HepG2 (cell line): ENCODE data around the gene SPTBN4.
"Not testable (repeated sequence)": the region's sequence is repeated elsewhere in the genome, so short reads cannot be mapped to it uniquely, and the experiment has no call there.

ENCODE experiments used
- HMGXB3 ChIP-seq: sonication (generic); formaldehyde crosslinking; IDR thresholded peaks from 2 replicates; pipeline ENCODE4 v1.4.0; 2020; ENCODE audit warnings: missing genetic modification reagents, borderline replicate concordance
- HOXA9 ChIP-seq: sonication (generic); formaldehyde crosslinking; IDR thresholded peaks from 2 replicates; pipeline ENCODE4 v1.8.1; 2022; ENCODE audit warnings: missing genetic modification reagents, mild to moderate bottlenecking, moderate library complexity, borderline replicate concordance
- TEAD3 ChIP-seq: optimal IDR thresholded peaks from 2 replicates; pipeline ENCODE3; 2016; ENCODE audit warnings: borderline replicate concordance
- ZNF138 ChIP-seq: sonication (generic); formaldehyde crosslinking; IDR thresholded peaks from 2 replicates; pipeline ENCODE4 v1.5.0; 2020; ENCODE audit warnings: mild to moderate bottlenecking, low read depth, missing genetic modification reagents

GRCh38 chr19:40428197-40428596 lies 38.6 kb upstream of the SPTBN4 start:
- TF ChIP-seq HOXA9 (CRISPR knock-in tag); TEAD3 (CRISPR knock-in tag); ZNF138 (CRISPR knock-in tag); HMGXB3: not testable (repeated sequence)
